ENCODE data around the gene ABCA7. TPM values are rescaled to one million over a fixed set of nuclear protein-coding genes. Genes with fewer than 3 reads are reported as not detected.

ABCA7 gene
- total and polyA plus RNA-seq, 9 donors: 1.4 to 10.5 (median 2.5) TPM

GRCh38 chr19:1106841-1107660 lies 67.1 kb downstream of the ABCA7 start:
- peaks cover 24% of the 10 kb centered on the region for H3K4me1 ChIP-seq (ENCODE audit: insufficient read depth)
- WGBS, 3 donors: 60 to 68% (median 62%) methylated on average over 16 to 17 of the region's 17 CpGs
- peak in 2 of 5 donors; percentile 38 to 42 for DNase-seq

GRCh38 chr19:1107661-1108261 lies 67.9 kb downstream of the ABCA7 start:
- H3K36me3 ChIP-seq: no peaks in the 10 kb centered on the region
- no peaks in the 10 kb centered on the region for H3K9me3 ChIP-seq
- no peak overlapping the region for H3K27ac ChIP-seq
- H3K4me1 ChIP-seq (ENCODE audit: insufficient read depth): peaks cover 18% of the 10 kb centered on the region
- no peaks in the 10 kb centered on the region for H3K27me3 ChIP-seq
- no peak for DNase-seq
- intact Hi-C loops (cut with DNase I): loop anchor here in 1 of 4 donors (10.0 kb wide), 1 partner anchor 183 kb away; the partner anchor contains the start of gene ARID3A
- WGBS, 3 donors: 89 to 91% (median 90%) methylated on average over 19 to 25 of the region's 25 CpGs
- no peak overlapping the region for H3K4me3 ChIP-seq
- TF ChIP-seq CTCF (IDR thresholded peaks at IDR 0.05) (no peak), POLR2A (IDR thresholded peaks at IDR 0.05) (no peak), EP300 (IDR thresholded peaks at IDR 0.05) (no peak)

More at GRCh38 chr19:1106841-1107660, 67.1 kb downstream of the ABCA7 start:
- H3K4me3 ChIP-seq: no peak overlapping the region
- H3K27me3 ChIP-seq: no peaks in the 10 kb centered on the region
- intact Hi-C loops (cut with DNase I): loop anchor here in 1 of 4 donors (10.0 kb wide), 1 partner anchor 182 kb away; the partner anchor contains the start of gene ARID3A
- no peaks in the 10 kb centered on the region for H3K9me3 ChIP-seq
- TF ChIP-seq POLR2A (IDR thresholded peaks at IDR 0.05): no peak
- no peak for TF ChIP-seq EP300 (IDR thresholded peaks at IDR 0.05)
- TF ChIP-seq CTCF (IDR thresholded peaks at IDR 0.05): no peak
- H3K36me3 ChIP-seq: no peaks in the 10 kb centered on the region
- H3K27ac ChIP-seq: no peak overlapping the region

- intact Hi-C loops (cut with DNase I): loop anchor here in 1 of 4 donors (10.0 kb wide), 1 partner anchor 184 kb away; the partner anchor contains the start of gene ARID3A
- 89 to 93% (median 90%) methylated on average over 78 to 89 of the region's 89 CpGs for WGBS, 3 donors
- Histone ChIP-seq H3K9me3 (no peaks in the 10 kb centered on the region), H3K27me3 (no peaks in the 10 kb centered on the region), H3K4me1 (ENCODE audit: insufficient read depth) (peaks cover 18% of the 10 kb centered on the region), H3K36me3 (no peaks in the 10 kb centered on the region), H3K4me3 (no peak overlapping the region), H3K27ac (no peak overlapping the region)
- DNase-seq: peak in 1 of 5 donors; percentile 44
- TF ChIP-seq CTCF (IDR thresholded peaks at IDR 0.05) (no peak), POLR2A (IDR thresholded peaks at IDR 0.05) (no peak), EP300 (IDR thresholded peaks at IDR 0.05) (no peak)
Observed at GRCh38 chr19:1108291-1109031, 68.6 kb downstream of the ABCA7 start.

GRCh38 chr19:1109032-1109551 lies 69.2 kb downstream of the ABCA7 start:
- H3K9me3 ChIP-seq: no peaks in the 10 kb centered on the region
- H3K27me3 ChIP-seq: no peaks in the 10 kb centered on the region
- peak in 3 of 5 donors; percentile 42 to 55 (median 54) for DNase-seq
- no peak overlapping the region for H3K4me3 ChIP-seq
- peak overlapping the region in 1 of 2 donors; percentile 6 for H3K27ac ChIP-seq
- intact Hi-C loops (cut with DNase I): loop anchor here in 1 of 4 donors (10.0 kb wide), 1 partner anchor 184 kb away; the partner anchor contains the start of gene ARID3A
- TF ChIP-seq EP300 (IDR thresholded peaks at IDR 0.05): no peak
- no peak for TF ChIP-seq CTCF (IDR thresholded peaks at IDR 0.05)
- no peak for TF ChIP-seq POLR2A (IDR thresholded peaks at IDR 0.05)
- WGBS, 3 donors: 78 to 84% (median 84%) methylated on average over 45 to 48 of the region's 48 CpGs
- H3K36me3 ChIP-seq: no peaks in the 10 kb centered on the region
- peaks cover 23% of the 10 kb centered on the region for H3K4me1 ChIP-seq (ENCODE audit: insufficient read depth)
